ENCODE data around the gene TMEM100.

Gene TMEM100

DNA sequence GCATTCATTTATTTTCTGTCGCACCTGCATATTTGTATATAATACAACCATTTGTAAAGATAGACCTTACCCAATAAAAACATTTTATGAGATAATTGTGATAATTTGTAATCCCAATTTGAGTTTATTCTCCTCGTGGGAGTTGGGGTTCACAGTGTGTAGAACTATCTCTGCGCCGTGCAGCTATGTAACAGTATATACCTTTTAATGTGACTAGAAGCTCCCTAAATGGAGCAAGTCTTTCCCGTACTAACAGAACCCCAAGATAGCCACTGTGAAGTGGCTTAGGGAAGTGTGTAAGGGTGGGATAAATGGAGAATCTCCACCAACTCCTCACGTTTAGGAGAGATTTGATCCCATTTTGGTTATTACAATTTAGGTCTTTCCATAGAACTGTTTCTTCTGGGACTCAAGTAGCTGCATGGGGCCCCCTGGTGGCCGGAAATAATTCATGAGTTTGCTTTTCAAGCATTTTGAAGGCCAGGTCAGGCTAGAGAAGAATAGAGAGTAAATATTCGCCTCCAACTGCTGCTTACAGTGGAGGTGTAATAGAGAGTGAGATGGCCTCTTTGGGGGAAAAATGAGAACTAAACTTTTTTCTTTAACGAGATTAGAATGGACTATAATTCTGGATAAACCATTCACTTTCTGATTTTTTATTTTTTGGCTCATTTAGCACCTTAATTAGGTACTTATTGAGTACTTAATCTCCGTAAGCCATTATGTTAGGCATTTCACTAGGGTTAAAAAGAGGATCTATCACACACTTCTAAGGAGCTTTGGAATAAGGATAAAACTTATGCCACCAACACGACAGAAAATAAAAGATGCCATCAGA is 4.5 kb downstream of the TMEM100 start:
- DNase-seq: peak; percentile 22

DNA sequence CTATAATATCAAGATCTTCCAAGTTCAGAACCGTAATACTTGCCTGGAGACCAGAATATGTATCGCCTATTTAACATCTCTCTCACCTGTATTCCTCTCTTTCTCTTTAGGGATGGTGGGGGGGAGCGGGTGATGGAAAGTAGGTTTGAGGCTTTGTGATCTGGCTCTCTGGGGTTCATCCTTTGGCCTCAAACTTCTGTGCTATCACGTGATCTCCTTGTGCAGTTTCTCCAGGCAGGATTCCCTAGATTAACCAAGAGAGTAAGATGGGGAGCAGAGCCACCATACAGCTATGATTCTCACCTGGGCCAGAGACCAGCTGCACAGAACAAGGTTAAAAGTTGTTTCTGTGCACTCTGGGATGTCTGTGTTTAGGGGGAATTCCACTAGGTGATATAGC is 5.2 kb downstream of the TMEM100 start:
- DNase-seq: no peak

DNA sequence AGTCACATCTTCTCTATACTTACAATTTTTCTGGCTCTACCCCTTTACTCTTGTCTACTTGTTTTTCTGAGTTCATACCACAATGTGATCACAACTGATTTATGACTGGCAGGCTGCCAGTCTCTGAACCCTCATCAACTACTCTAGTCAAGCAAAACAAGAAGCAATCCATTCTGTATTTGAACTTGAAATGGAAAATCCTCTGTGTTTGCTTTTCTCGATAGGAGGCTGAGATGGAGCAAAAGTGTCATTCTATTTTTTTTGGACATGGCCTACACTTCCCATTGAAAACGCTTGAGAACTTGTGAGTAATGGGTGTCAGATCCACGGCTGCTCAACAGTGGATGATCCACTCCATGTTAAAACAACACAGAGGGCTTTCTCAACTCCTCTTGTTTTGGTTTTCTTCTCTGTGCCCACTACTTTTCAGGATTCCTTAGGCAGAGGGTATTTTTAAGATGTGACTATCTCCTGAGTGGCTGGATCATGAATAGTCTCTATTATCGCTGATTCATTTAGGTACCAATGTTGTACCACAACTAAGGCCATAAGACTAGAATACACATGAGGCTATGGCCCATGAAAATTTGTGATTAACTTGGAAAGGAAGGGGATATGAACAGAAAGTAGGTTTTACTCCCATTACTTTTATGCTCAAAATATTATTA is 11.7 kb downstream of the TMEM100 start:
- no peak for DNase-seq

DNA sequence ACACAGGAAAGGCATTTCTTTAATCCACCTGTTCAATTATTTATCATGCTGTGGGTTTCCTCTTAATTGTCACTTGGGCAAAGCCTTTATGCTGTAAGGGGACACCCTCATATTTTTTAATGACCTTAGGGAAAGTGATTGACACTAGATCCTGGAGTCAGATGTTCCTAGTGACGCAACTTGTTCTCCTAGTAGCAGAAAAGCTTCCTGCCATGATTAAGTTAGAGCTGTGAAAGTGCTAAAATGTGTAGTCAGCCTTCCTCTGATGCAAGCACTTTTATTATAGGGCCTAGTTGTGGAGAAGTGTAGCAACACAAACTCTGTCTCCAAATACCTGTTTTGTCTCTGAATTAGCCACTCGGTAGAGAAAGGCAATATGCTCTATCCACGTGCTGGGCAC is 12.3 kb downstream of the TMEM100 start:
- no peak for DNase-seq

DNA sequence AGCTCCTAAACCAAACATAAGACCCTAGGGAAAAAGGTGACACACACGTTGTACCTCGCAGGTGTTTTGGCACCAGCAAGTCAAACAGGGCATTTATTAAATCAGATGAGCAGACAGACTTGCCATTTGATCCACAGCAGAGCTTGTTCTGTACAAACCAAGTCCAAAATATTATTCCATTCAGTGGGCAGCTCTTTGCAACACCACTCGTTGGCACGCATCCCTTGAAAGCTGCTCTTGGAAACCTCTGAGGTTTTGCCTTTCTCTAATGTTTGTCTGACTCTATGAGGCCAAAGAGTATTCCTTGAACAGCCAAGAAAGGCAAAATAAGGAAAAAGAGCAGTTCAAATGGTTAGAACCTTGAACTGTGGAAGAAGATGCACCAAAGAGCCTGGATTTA is 12.7 kb downstream of the TMEM100 start:
- DNase-seq: no peak

DNA sequence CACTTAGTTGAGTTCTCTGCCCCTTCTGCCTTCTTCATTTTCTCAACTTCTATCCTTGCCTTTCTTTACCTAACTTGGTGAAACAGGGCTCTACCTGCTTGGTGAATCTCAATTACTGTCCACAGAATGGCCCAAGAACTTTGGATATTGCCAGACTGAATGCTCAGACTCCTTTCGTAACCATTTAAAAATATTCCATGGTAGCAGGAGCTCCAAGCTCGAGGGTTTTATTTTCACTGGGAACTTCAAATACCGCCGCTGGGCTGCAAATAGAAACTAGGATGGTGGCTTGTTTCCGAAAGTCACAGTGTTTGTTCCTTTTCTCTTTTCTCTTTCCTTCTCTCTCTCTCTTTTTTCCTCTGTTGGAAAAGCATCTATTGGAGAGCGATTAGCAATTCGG is 13.2 kb downstream of the TMEM100 start:
- DNase-seq: no peak

DNA sequence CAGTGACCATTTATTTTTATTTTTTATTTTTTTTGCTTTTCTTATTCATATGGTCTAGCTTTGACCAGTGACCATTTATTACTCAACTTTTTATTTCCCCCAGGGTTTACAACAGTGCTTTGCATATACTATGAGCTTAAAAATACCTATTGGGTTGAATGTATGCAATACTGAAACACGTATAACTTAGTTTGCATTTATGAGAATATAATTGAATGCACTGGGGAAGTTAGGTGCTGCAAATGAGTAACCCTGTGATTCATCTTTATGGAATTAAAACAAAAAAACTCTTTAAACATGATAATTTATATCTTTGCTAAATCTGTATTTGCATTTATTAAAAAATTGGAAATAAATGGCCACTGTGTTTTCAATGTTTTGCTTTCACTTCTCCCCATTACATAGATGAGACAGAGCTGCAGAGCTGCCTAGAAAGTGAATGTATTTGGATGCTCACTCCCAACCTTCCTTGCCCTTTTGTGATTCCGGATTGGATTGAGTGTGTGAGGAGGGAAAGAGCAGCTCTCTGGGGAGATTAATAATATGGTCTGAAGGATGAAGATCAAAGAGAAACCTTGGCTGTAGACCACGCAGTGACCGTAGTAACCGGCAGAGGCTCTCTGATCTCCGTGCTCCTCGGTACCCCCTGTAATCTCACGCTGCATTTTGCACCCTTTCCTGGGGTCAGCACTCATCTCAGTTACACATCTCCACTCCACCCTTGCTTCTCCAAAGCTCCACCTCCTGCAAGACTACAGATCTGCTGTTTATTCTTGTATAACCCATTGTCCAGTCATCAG is 14.3 kb downstream of the TMEM100 start:
- DNase-seq: no peak

DNA sequence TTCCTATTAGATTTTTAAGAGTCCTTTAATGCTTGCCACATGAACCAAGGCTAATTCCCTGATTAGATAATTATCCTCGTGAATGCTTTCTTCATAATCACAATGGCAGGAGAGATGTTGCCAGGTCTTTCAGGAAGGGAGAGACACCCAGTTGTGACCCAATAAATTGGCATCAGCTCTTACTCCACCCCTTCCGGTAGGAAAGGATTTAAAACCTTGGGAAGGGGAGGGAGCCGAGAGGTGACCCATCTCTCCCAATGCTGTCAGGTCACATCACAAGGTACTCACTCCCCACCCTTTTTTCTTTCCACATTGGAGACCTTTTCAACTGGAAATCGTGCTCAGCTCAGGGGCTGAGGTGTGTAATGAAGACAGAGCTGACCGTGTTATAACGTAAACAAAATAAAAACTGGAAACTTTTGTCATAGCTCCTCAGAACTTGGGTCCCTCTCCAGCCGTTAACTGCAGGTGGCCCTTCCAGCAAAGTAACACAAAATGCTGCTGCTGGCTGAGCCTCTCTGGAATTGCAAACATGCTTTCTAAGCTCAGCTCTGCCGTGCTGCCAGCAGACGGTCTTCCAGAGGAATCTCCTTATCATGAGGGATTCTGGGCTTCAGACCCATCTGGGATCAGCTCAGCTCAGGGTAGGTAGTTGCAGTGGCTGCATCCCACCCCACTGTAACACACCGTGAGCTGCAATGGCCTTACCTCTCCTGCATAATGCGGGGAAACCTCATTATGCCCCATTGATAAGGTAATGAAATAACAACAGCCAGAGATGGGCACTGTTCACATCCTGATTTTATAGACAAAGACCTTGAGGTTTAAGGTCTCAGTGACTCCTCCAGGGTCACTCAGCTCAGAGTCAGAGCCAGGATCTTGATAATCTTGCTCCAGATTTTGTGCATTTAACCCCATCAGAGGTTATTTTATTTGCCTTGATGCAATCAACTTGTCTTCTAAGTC is 15.6 kb downstream of the TMEM100 start:
- no peak for DNase-seq

DNA sequence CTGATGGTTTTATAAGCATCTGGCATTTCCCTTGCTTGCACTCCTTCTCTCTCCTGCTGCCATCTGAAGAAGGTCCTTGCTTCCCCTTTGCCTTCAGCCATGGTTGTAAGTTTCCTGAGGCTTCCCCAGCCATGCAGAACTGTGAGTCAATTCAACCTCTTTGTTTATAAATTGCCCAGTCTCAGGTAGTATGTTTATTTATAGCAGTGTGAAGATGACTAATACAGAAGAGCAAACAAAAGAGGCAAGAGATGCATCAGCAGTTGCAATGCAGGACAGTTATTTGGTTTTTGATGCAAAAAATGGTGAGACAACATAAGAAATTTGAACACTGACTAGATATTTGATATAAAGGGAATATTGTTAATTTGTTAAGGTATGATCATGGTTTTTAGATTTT is 16.8 kb downstream of the TMEM100 start:
- no peak for DNase-seq

DNA sequence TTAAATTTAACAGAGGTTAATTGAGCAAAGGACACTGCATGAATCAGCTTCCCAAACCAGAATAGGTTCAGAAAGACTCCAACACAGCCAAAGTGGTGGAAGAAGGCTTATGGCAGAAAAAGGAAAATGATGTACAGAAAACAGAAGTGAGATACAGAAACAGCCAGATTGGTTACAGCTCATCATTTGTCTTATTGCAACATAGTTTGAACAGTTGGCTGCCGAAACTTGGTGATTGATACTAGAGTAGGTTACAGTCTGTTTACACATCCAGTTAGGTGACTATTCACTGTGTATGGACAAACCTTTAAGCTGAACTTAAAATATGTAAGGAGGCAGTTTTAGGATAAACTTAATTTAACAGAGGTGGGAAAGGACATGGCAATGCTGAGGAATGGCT is 18.3 kb downstream of the TMEM100 start:
- DNase-seq: no peak

DNA sequence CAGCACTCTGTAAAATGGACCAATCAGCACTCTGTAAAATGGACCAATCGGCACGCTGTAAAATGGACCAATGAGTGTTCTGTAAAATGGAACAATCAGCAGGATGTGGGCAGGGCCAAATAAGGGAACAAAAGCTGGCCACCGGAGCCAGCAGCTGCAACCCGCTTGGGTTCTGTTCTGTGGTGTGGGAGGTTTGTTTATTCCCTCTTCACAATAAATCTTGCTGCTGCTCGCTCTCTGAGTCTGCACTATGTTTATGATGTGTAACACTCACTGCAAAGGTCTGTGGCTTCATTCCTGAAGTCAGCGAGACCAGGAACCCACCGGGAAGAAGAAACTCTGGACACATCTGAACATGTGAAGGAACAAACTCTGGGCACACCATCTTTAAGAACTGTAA is 20.5 kb downstream of the TMEM100 start:
- no peak for DNase-seq

DNA sequence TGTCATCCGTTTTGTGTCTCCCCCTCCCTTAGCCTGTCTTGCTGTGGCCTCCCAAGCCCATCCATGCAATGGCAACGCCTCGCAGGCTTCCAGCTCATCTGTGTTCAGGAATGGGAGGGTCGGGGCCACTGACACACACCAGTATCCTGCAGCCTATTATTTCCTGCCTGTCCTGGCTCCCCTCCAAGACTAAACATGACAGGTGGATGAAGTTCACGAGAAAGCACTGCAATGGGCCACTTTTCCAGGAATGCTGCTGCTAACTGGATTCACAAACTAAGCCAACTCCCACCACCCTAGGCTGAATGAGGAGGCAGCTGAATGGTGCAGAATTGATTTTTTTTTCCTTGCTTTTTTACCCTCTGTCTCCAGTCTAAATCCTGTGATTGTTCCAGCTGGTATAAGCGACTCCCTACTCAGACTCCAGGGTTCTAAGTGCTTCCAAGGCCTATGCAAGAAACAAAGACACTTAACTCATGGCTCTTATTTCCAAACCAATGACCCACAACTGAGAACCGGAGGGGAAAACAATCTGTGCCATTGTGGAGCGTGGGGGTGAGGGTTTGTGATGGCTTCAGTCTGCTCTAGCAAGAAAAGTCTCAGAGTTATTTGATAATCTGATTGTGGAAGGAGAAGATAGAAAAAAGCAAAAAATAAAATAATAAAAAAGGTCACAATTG is 23.3 kb downstream of the TMEM100 start:
- DNase-seq: no peak

DNA sequence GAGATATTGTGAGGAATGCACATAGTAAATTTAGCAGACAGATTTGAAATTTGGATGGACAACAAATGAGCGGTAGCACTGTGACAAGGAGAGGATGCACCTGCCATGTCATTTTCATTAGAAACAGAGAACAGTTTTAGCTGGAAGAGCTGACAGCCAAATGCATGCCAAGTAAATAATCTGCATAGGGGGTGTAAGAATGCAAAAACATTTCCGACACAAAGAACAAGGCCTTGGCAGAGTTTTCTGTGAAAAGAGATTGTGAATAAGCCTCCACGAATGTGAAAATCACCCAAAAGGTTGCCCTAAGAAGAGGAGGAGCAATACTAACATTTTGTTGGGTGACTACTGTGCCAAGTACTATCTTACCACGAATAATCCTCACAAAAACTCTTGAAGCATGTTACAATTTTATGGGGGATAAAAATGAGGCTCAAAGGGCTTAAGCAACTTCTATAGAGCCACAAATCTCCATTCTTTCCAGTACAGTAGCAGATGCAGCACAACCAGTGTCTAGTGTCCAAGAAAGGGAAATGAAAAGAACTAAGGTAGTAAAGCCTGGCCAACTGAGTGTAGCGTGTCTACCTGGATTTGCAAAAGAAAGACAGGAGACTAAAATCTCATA is 28.3 kb downstream of the TMEM100 start:
- DNase-seq: no peak

DNA sequence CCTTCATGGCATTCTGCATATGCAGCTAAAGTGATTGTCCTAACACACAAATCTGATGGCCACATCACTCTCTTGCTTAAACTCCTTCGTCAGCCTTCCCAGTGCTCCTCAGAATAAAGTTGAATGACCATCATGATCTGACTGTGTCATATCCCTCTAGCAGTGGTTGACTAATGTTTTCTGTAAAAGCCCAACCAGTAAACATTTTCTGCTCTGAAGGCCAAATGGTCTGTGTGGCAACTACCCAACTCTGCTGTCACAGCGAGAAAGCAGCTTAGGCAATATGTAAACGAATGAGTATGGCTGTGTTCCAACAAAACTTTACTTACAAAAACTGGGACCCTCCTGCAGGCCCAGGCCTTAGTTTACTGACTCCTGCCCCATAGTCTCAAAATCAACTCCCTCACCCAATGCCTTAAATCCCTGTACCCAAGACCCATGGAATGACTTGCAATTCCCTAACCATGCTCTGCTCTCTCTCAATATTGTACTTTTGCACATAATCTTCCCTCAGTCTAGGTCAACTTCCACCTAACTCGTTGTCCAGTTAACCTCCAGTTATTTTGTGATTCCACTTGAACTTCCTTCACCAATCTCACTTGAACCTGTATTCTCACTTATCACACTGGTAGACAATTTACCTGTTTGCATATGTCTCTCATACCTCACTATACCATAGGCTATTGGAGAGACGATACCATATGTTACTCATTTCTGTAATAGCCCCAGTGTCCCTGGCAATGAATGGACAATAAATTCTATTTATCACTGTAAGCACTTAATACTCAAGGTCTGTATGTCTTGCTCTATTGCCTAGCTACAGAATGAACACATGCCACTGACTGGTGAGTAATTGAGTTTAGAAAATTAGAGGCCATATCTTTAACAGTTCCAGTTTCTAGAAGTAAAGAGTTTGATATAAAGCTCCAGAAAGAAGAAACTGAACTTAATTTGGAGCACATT is 29.1 kb downstream of the TMEM100 start:
- DNase-seq: no peak

DNA sequence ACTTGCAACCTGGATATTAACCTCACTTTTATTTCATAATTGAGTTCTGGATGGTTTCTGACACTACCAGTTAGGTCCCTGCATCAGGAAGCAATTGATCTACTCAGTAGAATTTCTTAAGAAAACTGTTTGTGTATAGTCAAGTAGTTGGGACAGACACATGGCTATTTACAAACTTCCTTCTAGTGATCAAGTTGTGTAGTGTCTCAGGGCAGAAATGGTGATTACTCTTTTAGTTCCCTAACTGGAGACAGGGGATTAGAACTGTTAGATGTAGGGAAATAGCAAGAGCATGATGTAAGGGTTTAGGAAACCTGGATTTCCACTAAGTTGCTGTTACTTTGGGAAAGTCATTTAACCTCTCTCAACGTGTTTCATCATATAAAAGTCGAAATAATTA is 30.4 kb downstream of the TMEM100 start:
- no peak for DNase-seq

DNA sequence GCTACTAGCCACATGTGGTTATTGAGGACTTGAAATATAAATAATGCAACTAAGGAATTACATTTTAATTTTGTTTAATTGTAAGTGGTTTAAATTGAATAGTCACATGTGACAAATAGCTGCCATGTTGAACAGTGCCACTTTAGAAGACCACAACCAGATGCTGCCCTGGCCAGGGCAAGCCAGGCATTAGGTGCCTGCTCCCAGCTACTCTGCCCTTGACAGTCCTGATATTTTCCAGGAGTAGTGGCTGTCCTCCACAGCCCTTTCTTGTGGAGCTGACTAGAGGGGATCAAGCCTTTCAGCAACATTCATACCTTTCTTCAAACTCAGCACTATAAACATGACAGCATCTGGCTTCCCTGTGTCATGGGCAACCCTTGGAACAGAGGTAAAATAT is 31.0 kb downstream of the TMEM100 start:
- no peak for DNase-seq

DNA sequence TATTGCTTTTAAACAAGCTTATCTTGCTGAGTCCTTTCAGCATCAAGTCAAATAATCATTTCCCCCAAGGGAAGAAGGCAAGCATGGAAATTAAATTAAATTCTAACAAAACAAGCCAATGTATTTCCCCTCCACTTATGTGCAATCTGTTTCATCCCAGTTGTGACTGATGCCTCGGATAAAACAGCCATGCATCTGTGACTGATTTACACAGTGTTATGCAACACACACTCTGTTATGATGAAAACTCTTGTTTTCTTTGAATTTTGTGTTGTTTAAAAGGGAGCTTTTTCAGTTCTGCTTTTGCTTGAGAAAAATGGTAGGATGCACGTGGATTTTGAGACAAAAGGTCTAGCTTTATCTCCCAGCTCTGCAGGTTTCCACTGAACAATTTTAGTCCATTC is 32.6 kb downstream of the TMEM100 start:
- DNase-seq: no peak

DNA sequence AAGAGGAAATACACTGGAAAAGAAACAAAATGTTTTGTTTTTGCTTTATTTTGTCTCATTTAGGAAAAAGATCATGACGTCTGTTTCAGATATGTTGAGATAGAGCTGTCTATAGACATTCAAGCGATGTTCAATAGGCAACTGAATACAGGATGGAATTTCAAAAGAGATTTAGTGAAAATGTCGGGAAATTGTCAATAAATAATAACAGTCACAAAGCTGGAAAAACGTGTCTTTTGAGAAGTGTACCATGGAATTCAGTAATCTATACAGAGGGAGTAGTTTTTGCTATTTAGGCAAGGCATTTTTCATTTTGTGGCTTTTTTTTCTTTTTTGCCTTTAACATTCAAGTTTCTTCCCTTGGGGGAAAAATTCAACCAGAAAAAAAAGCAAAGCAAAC is 33.0 kb downstream of the TMEM100 start:
- DNase-seq: no peak

DNA sequence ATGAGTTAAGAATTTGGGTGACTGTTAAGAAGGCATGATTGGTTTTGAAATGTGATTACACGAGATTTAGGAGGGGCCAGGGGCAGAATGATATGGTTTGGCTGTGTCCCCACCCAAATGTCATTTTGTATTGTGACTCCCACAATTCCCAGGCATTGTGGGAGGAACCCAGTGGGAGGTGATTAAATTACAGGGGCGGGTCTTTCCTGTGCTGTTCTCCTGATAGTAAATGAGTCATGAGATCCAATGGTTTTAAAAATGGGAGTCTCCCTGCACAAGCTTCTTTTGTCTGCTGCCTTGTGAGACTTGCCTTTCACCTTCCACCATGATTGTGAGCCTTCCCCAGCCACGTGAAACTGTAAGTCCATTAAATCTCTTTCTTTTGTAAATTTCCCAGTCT is 34.6 kb downstream of the TMEM100 start:
- no peak for DNase-seq

DNA sequence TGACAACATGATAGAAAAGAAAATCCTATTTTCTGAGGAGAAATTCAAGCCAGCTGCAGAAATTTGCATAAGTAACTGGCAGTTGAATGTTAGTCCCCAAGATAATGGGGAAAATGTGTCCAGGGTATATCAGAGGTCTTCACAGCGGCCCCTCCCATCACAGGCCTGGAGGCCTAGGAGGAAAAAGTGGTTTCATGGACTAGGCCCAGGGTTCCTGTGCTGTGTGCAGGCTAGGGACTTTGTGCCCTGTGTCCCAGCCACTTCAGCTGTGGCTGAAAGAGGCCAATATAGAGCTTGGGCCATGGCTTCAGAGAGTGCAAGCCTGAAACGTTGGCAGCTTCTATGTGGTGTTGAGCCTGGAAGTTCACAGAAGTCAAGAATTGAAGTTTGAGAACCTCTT is 35.6 kb downstream of the TMEM100 start:
- DNase-seq: no peak
